Measurements from ENCODE around the gene CSMD2. TPM values are rescaled to one million over a fixed set of nuclear protein-coding genes. Genes with fewer than 3 reads are reported as not detected.

Gene CSMD2
- total RNA-seq, 1 donor from 2014 or later, result 0.55 TPM

- Mint-ChIP-seq H3K27me3 (ENCODE audit: low read depth) (no peaks in the 10 kb centered on the region), H3K4me3 (ENCODE audit: unreplicated experiment) (no peak overlapping the region), H3K4me1 (ENCODE audit: low read depth) (no peaks in the 10 kb centered on the region), H3K36me3 (ENCODE audit: low read depth) (no peaks in the 10 kb centered on the region), H3K27ac (ENCODE audit: unreplicated experiment) (no peak overlapping the region), H3K9me3 (ENCODE audit: low read depth) (peaks cover 13% of the 10 kb centered on the region)
- DNase-seq (ENCODE audit: low spot score), result no peak
- no peak for TF ChIP-seq CTCF (IDR thresholded peaks at IDR 0.05)
Observed at GRCh38 chr1:33821291-33821690, 343.7 kb downstream of the CSMD2 start.

GRCh38 chr1:33820804-33821203 lies 344.2 kb downstream of the CSMD2 start:
- H3K4me1 Mint-ChIP-seq (ENCODE audit: low read depth), result no peaks in the 10 kb centered on the region
- no peak overlapping the region for H3K4me3 Mint-ChIP-seq (ENCODE audit: unreplicated experiment)
- no peaks in the 10 kb centered on the region for H3K36me3 Mint-ChIP-seq (ENCODE audit: low read depth)
- no peaks in the 10 kb centered on the region for H3K27me3 Mint-ChIP-seq (ENCODE audit: low read depth)
- no peak overlapping the region for H3K27ac Mint-ChIP-seq (ENCODE audit: unreplicated experiment)
- TF ChIP-seq CTCF (IDR thresholded peaks at IDR 0.05), result no peak
- peaks cover 13% of the 10 kb centered on the region for H3K9me3 Mint-ChIP-seq (ENCODE audit: low read depth)
- DNase-seq (ENCODE audit: low spot score), result no peak

GRCh38 chr1:33819913-33820311 lies 345.1 kb downstream of the CSMD2 start:
- peaks cover 10% of the 10 kb centered on the region for H3K9me3 Mint-ChIP-seq (ENCODE audit: low read depth)
- H3K4me1 Mint-ChIP-seq (ENCODE audit: low read depth), result no peaks in the 10 kb centered on the region
- H3K4me3 Mint-ChIP-seq (ENCODE audit: unreplicated experiment), result no peak overlapping the region
- no peaks in the 10 kb centered on the region for H3K36me3 Mint-ChIP-seq (ENCODE audit: low read depth)
- no peak for TF ChIP-seq CTCF (IDR thresholded peaks at IDR 0.05)
- no peaks in the 10 kb centered on the region for H3K27me3 Mint-ChIP-seq (ENCODE audit: low read depth)
- H3K27ac Mint-ChIP-seq (ENCODE audit: unreplicated experiment), result no peak overlapping the region
- DNase-seq (ENCODE audit: low spot score), result no peak

- H3K36me3 Mint-ChIP-seq (ENCODE audit: low read depth), result no peaks in the 10 kb centered on the region
- no peak overlapping the region for H3K4me3 Mint-ChIP-seq (ENCODE audit: unreplicated experiment)
- no peak overlapping the region for H3K27ac Mint-ChIP-seq (ENCODE audit: unreplicated experiment)
- H3K4me1 Mint-ChIP-seq (ENCODE audit: low read depth), result no peaks in the 10 kb centered on the region
- TF ChIP-seq CTCF (IDR thresholded peaks at IDR 0.05), result no peak
- no peaks in the 10 kb centered on the region for H3K27me3 Mint-ChIP-seq (ENCODE audit: low read depth)
- peaks cover 10% of the 10 kb centered on the region for H3K9me3 Mint-ChIP-seq (ENCODE audit: low read depth)
- DNase-seq (ENCODE audit: low spot score), result no peak
Observed at GRCh38 chr1:33819290-33819912, 345.6 kb downstream of the CSMD2 start.

- Mint-ChIP-seq H3K9me3 (ENCODE audit: low read depth) (peaks cover 16% of the 10 kb centered on the region), H3K27ac (ENCODE audit: unreplicated experiment) (no peak overlapping the region), H3K4me1 (ENCODE audit: low read depth) (no peaks in the 10 kb centered on the region), H3K27me3 (ENCODE audit: low read depth) (no peaks in the 10 kb centered on the region), H3K4me3 (ENCODE audit: unreplicated experiment) (no peak overlapping the region), H3K36me3 (ENCODE audit: low read depth) (no peaks in the 10 kb centered on the region)
- TF ChIP-seq CTCF (IDR thresholded peaks at IDR 0.05), result no peak
- DNase-seq (ENCODE audit: low spot score), result no peak
Observed at GRCh38 chr1:33818071-33818470, 347.0 kb downstream of the CSMD2 start.
